ENCODE results near the gene RAI1. TPM values are rescaled to one million over a fixed set of nuclear protein-coding genes. Genes with fewer than 3 reads are reported as not detected.

Gene RAI1
- total RNA-seq, 4 donors from 2014 or later = 17.0 to 36.3 (median 22.3) TPM

DNA sequence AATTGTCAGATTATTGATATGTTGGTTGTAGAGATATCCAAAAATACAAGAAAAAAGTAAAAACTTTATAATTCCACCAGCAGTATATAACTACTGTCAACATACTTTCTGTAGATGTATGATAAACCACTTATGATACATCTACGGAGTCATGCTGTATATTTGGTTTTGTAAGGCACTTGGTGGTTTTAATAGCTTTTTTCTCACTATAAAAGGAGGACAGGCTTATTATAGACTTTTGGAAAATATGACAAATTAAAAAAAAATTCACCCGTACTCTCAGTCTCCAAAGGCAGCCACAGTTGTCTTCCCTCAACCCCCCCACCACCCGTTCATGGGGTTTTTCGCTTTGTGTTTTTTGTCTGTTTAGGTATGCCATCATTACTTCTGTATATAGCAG, 14.8 kb downstream of the RAI1 start:
- H3K9me3 ChIP-seq = no peaks in the 10 kb centered on the region

DNA sequence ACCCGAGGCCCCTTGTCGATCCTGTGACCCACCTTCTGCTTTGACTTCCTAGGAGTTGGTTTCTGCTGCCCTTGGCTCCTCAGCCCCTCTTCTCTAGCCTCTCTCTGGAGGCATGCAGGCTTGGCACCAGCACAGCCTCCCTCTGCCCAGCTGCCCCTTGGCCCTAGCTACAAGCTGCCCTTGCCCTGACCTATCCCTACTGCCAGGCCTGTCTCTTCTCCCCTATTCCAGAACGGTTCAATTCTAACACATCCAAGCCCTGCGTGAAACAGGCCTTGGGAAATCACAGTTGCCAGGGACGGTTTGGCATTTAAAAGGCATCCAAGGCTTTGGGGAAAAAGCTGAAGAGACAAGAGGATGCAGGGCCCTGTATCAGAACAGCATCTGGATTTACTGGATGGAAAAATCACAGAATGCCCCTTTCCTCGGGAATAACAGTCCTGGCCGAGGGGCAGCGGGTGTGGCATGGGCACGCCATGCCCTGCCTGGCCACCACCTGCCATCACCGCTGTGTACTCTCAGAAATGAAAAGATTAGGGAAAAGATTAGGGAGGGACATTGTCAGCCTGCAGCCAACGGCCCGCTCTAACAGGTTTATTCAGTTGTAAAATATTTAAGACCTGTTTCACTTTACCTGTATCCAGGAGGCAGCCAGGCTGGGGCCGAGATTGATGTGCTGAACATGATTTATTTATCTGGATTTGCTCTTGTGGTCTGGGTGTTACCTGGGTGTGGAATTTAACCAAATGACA, 15.8 kb downstream of the RAI1 start:
- 31 to 33% methylated on average over 10 to 12 of the region's 13 CpGs for WGBS, 2 donors
- H3K9me3 ChIP-seq = no peaks in the 10 kb centered on the region
- no peak for DNase-seq
- H3K36me3 ChIP-seq = no peaks in the 10 kb centered on the region
- H3K4me3 ChIP-seq = no peak overlapping the region
- peaks cover 82 to 97% (median 86%) of the 10 kb centered on the region in 3 donors for H3K4me1 ChIP-seq
- H3K27ac ChIP-seq = peak overlapping the region; percentile 67 to 99 (median 98)
- intact Hi-C loops (cut with DNase I) = no loop called here
- no peaks in the 10 kb centered on the region for H3K27me3 ChIP-seq
- TF ChIP-seq, protein P1, sequence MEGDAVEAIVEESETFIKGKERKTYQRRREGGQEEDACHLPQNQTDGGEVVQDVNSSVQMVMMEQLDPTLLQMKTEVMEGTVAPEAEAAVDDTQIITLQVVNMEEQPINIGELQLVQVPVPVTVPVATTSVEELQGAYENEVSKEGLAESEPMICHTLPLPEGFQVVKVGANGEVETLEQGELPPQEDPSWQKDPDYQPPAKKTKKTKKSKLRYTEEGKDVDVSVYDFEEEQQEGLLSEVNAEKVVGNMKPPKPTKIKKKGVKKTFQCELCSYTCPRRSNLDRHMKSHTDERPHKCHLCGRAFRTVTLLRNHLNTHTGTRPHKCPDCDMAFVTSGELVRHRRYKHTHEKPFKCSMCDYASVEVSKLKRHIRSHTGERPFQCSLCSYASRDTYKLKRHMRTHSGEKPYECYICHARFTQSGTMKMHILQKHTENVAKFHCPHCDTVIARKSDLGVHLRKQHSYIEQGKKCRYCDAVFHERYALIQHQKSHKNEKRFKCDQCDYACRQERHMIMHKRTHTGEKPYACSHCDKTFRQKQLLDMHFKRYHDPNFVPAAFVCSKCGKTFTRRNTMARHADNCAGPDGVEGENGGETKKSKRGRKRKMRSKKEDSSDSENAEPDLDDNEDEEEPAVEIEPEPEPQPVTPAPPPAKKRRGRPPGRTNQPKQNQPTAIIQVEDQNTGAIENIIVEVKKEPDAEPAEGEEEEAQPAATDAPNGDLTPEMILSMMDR (IDR thresholded peaks at IDR 0.05) = no peak
- no peak for TF ChIP-seq POLR2A (IDR thresholded peaks at IDR 0.05)

More for the DNA sequence above, 14.8 kb downstream of the RAI1 start:
- no peak for DNase-seq
- intact Hi-C loops (cut with DNase I) = no loop called here
- Histone ChIP-seq H3K4me1 (peaks cover 85 to 97% (median 89%) of the 10 kb centered on the region in 3 donors), H3K27ac (peak overlapping the region; percentile 98 to 99 (median 98)), H3K4me3 (no peak overlapping the region), H3K27me3 (no peaks in the 10 kb centered on the region), H3K36me3 (no peaks in the 10 kb centered on the region)
- TF ChIP-seq, protein P1 (IDR thresholded peaks at IDR 0.05) = no peak
- TF ChIP-seq POLR2A (IDR thresholded peaks at IDR 0.05) = no peak
- 75 to 76% methylated on average over 4 of the region's 4 CpGs for WGBS, 2 donors

DNA sequence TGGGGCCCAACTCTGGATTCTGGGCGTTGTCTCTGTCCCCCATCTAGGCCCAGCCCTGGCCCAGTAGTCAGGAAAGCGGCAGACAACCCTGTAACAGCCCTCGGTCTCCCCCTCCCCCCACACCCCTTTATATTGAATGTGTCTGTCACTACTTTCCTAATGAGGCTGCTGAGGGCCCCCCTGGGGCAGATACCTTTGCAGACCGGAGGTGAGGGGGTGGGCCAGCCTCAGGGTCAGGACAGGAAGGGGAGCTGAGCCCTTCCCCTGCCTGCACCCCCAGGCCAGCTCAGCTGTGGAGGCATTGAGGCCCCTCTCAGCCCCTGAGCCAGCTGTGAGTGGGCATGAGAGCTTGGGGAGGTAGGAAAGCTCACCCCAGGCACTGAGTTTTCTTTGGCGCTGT, 17.1 kb downstream of the RAI1 start:
- Histone ChIP-seq H3K27me3 (no peaks in the 10 kb centered on the region), H3K36me3 (no peaks in the 10 kb centered on the region), H3K4me1 (peaks cover 82 to 97% (median 85%) of the 10 kb centered on the region in 3 donors), H3K4me3 (no peak overlapping the region), H3K27ac (peak overlapping the region; percentile 67 to 99 (median 98)), H3K9me3 (no peaks in the 10 kb centered on the region)
- no peak for TF ChIP-seq POLR2A (IDR thresholded peaks at IDR 0.05)
- TF ChIP-seq, protein P1 (IDR thresholded peaks at IDR 0.05) = no peak
- 80% methylated on average over 1 of the region's 5 CpGs for WGBS, 2 donors
- intact Hi-C loops (cut with DNase I) = no loop called here
- no peak for DNase-seq

DNA sequence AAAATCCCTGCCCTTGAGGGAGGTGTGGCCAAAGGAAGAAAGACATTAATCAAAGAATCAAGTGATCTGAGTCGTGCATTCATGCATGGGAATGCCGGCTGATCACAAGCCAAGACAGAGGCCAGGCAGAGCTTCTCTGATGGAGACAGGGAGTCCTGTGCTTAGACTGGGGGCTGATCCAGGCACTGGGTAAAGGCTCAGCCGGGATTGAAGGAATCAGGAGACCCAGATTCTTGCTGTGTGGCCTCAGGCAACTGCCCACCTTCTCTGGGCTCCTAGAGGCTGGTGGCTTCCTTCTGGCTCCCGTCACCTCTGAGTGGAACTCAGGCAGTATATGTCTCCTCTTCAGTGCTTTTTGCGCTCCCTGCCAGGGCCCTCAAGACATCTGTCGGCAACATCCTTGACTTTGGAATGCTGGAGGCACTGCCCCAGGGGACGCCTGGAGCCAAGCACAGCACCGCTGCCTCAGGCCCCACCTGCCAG, 17.7 kb downstream of the RAI1 start:
- intact Hi-C loops (cut with DNase I) = no loop called here
- no peak for DNase-seq
- Histone ChIP-seq H3K27ac (peak overlapping the region; percentile 67 to 99 (median 98)), H3K4me1 (peaks cover 77 to 97% (median 79%) of the 10 kb centered on the region in 3 donors), H3K36me3 (no peaks in the 10 kb centered on the region), H3K4me3 (no peak overlapping the region), H3K27me3 (no peaks in the 10 kb centered on the region), H3K9me3 (no peaks in the 10 kb centered on the region)
- TF ChIP-seq, protein P1 (IDR thresholded peaks at IDR 0.05) = no peak
- no peak for TF ChIP-seq POLR2A (IDR thresholded peaks at IDR 0.05)
- 31 to 32% methylated on average over 4 to 8 of the region's 8 CpGs for WGBS, 2 donors

DNA sequence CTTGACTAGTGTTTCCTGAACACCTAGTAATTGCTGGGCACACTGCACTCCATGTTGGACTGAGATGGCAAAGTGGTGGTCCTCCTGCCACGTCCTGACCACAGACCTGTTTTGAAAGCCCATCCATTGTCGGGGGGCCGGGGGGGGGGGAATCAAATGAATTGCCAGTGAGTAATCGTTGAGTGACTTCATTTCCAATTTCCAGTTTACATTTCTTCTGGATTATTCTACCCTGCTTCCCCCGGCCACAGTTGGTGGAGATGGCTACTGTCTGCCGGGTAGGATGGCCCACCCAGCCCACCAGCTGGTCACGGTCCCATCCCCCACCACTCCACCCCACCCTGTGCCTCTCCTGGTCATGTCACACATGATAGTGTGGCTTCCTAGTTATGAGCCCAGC, 18.2 kb downstream of the RAI1 start:
- TF ChIP-seq POLR2A (IDR thresholded peaks at IDR 0.05) = no peak
- TF ChIP-seq, protein P1 (IDR thresholded peaks at IDR 0.05) = no peak
- WGBS, 2 donors = 82 to 87% methylated on average over 3 to 4 of the region's 7 CpGs
- Histone ChIP-seq H3K9me3 (no peaks in the 10 kb centered on the region), H3K36me3 (no peaks in the 10 kb centered on the region), H3K4me1 (peaks cover 74 to 94% (median 76%) of the 10 kb centered on the region in 3 donors), H3K27ac (peak overlapping the region; percentile 53 to 98 (median 82)), H3K27me3 (no peaks in the 10 kb centered on the region), H3K4me3 (no peak overlapping the region)
- intact Hi-C loops (cut with DNase I) = no loop called here
- no peak for DNase-seq

Measured in esophagus squamous epithelium (tissue), 5 donors.